HepG2 (cell line): ENCODE data around the gene AARS1. TPM values are rescaled to one million over a fixed set of nuclear protein-coding genes. Genes with fewer than 3 reads are reported as not detected.

ENCODE experiments used
- GZF1 ChIP-seq: sonication (generic); formaldehyde crosslinking; IDR thresholded peaks from 2 replicates; pipeline ENCODE4 v1.5.1; 2020; ENCODE audit warnings: mild to moderate bottlenecking, missing genetic modification reagents
- KAT2B ChIP-seq: fragments of 150-350 bp; IDR thresholded peaks from 2 replicates; pipeline ENCODE4 v1.6.1; 2014; ENCODE audit warnings: low read depth, low read length, borderline replicate concordance
- KLF16 ChIP-seq, 2 experiments: sonication (generic) in 1 of 2; formaldehyde crosslinking in 1 of 2; IDR thresholded peaks; 2 replicates each; pipeline versions ENCODE4 v1.6.1 to v1.8.0; 2016 to 2023; ENCODE audit warnings: missing genetic modification reagents in 2 of 2, missing compliant biosample characterization in 1 of 2
- MIXL1 ChIP-seq: IDR thresholded peaks from 2 replicates; pipeline ENCODE4 v1.6.1; 2016
- NFRKB ChIP-seq: fragments of 450-650 bp; IDR thresholded peaks from 2 replicates; pipeline ENCODE4 v1.6.1; 2017
- RCOR2 ChIP-seq: IDR thresholded peaks from 2 replicates; pipeline ENCODE4 v1.6.1; 2016; ENCODE audit warnings: missing biosample characterization, missing genetic modification reagents
- TCF7 ChIP-seq: sonication (generic); IDR thresholded peaks from 2 replicates; pipeline ENCODE4 v1.6.1; 2016; ENCODE audit warnings: antibody characterized with exemption, low read depth
- ZFP1 ChIP-seq: IDR thresholded peaks from 2 replicates; pipeline ENCODE4 v1.6.1; 2016
- ZNF160 ChIP-seq: sonication (generic); formaldehyde crosslinking; IDR thresholded peaks from 2 replicates; pipeline ENCODE4 v1.8.0; 2022; ENCODE audit warnings: mild to moderate bottlenecking, inconsistent platforms, missing genetic modification reagents
- ZNF34 ChIP-seq: sonication (generic); formaldehyde crosslinking; IDR thresholded peaks from 2 replicates; pipeline ENCODE4 v1.4.0; 2020; ENCODE audit warnings: mild to moderate bottlenecking, missing genetic modification reagents, borderline replicate concordance
- ZNF550 ChIP-seq: sonication (generic); formaldehyde crosslinking; IDR thresholded peaks from 2 replicates; pipeline ENCODE4 v1.4.0; 2020; ENCODE audit warnings: mild to moderate bottlenecking, missing genetic modification reagents, borderline replicate concordance
- ZNF562 ChIP-seq: sonication (generic); formaldehyde crosslinking; IDR thresholded peaks from 2 replicates; pipeline ENCODE4 v1.8.0; 2022; ENCODE audit warnings: missing genetic modification reagents, borderline replicate concordance
- ZNF644 ChIP-seq: IDR thresholded peaks from 2 replicates; pipeline ENCODE4 v1.6.1; 2016; ENCODE audit warnings: low read depth
- polyA plus RNA-seq, 8 experiments: library from polyadenylated mRNA; depleted of rRNA in 3 of 8; stranded (reverse) in 7 of 8; unstranded in 1 of 8; fragments of >200 nt; fragmentation: Illumina TruSeq in 4 of 8; extraction: Trizol in 4 of 8; gene quantifications; 2 replicates each; pipeline versions ENCODE4 v1.2.1 to v1.2.3, GENCODE V29; 2011 to 2016; ENCODE audit warnings: low read depth in 4 of 8, missing spikeins in 1 of 8, mixed read lengths in 1 of 8; ENCODE audit not compliant: insufficient read depth in 1 of 8
- total RNA-seq, 5 experiments: library from RNA; depleted of rRNA; stranded (reverse); fragments of >200 nt; fragmentation: Illumina TruSeq; extraction: Trizol; gene quantifications; 2 replicates each; pipeline ENCODE4 v1.2.3, GENCODE V29; 2016; ENCODE audit warnings: low read depth in 1 of 5
- TF ChIP-seq, protein P1 (sequence below): sonication (generic); formaldehyde crosslinking; IDR thresholded peaks from one replicate; pipeline ENCODE4 v1.5.1; 2020; ENCODE audit warnings: mild to moderate bottlenecking, missing genetic modification reagents; ENCODE audit errors: not compliant biosample characterization
- TF ChIP-seq, protein P2 (sequence below): sonication (generic); formaldehyde crosslinking; IDR thresholded peaks from 2 replicates; pipeline ENCODE4 v1.9.0; 2022; ENCODE audit warnings: low read depth, missing genetic modification reagents
- TF ChIP-seq, protein P3 (sequence below): sonication (generic); formaldehyde crosslinking; IDR thresholded peaks from 2 replicates; pipeline ENCODE4 v1.4.0; 2020; ENCODE audit warnings: low read depth, mild to moderate bottlenecking, missing genetic modification reagents
- TF ChIP-seq, protein P4 (sequence below): sonication (generic); formaldehyde crosslinking; IDR thresholded peaks from 2 replicates; pipeline ENCODE4 v1.4.0; 2020; ENCODE audit warnings: missing genetic modification reagents

AARS1 gene
- total and polyA plus RNA-seq, 2 of the 13 experiments (the other 11 are each of a cell fraction or from before 2014, with no cell fraction given), result 107 to 132 TPM

DNA sequence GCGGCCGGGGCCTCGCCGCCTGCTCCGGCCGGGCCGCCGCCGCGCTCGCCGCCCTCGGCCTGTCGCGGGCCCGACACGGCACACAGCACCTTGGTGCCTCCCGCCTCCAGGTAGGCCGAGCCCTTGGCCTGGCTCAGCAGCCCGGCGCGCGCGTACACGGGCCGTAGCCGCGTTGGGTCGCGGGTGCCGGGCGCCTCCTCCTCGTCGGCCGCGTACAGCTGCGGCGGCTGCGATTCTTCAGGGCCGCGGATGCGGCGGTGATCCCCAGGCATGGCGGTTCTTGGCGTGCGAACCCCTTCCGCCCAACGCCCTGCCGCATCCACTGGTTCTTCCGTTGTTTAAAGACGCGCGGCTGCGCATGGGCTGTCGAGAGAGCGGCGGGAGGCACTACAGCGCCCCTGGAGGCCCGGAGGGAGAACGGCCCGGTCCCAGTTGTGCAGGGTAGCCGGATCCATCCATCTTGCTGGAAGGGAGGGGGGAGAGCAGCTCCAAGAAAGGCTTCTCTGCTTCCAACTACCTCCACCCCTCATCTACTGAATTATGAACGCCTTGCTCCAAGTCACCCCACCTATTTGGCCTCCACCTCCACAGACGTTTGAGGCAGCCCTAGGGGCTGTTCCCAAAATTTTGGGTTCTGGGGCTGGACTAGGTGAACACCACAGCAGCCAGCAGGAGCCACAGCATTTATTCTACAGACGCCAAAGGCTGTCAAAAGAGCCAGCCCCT, 37.5 kb downstream of the AARS1 start, which contains the start of gene EXOSC6 (continued):
- TF ChIP-seq, protein P1, sequence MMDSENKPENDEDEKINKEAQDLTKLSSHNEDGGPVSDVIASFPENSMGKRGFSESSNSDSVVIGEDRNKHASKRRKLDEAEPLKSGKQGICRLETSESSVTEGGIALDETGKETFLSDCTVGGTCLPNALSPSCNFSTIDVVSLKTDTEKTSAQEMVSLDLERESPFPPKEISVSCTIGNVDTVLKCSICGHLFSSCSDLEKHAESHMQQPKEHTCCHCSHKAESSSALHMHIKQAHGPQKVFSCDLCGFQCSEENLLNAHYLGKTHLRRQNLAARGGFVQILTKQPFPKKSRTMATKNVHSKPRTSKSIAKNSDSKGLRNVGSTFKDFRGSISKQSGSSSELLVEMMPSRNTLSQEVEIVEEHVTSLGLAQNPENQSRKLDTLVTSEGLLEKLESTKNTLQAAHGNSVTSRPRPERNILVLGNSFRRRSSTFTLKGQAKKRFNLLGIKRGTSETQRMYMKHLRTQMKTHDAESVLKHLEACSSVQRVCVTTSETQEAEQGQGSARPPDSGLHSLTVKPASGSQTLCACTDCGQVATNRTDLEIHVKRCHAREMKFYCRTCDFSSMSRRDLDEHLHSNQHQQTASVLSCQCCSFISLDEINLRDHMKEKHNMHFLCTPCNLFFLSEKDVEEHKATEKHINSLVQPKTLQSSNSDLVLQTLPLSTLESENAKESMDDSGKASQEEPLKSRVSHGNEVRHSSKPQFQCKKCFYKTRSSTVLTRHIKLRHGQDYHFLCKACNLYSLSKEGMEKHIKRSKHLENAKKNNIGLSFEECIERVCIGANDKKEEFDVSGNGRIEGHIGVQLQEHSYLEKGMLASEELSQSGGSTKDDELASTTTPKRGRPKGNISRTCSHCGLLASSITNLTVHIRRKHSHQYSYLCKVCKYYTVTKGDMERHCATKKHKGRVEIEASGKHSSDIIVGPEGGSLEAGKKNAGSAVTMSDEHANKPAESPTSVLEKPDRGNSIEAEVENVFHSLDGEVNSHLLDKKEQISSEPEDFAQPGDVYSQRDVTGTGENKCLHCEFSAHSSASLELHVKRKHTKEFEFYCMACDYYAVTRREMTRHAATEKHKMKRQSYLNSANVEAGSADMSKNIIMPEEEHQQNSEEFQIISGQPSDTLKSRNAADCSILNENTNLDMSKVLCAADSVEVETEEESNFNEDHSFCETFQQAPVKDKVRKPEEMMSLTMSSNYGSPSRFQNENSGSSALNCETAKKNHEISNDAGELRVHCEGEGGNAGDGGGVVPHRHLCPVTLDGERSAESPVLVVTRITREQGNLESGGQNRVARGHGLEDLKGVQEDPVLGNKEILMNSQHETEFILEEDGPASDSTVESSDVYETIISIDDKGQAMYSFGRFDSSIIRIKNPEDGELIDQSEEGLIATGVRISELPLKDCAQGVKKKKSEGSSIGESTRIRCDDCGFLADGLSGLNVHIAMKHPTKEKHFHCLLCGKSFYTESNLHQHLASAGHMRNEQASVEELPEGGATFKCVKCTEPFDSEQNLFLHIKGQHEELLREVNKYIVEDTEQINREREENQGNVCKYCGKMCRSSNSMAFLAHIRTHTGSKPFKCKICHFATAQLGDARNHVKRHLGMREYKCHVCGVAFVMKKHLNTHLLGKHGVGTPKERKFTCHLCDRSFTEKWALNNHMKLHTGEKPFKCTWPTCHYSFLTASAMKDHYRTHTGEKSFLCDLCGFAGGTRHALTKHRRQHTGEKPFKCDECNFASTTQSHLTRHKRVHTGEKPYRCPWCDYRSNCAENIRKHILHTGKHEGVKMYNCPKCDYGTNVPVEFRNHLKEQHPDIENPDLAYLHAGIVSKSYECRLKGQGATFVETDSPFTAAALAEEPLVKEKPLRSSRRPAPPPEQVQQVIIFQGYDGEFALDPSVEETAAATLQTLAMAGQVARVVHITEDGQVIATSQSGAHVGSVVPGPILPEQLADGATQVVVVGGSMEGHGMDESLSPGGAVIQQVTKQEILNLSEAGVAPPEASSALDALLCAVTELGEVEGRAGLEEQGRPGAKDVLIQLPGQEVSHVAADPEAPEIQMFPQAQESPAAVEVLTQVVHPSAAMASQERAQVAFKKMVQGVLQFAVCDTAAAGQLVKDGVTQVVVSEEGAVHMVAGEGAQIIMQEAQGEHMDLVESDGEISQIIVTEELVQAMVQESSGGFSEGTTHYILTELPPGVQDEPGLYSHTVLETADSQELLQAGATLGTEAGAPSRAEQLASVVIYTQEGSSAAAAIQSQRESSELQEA, result peak; percentile 24
- TF ChIP-seq TCF7, result no peak
- no peak for TF ChIP-seq KAT2B
- TF ChIP-seq ZNF160, result peak; percentile 93
- TF ChIP-seq, protein P2, sequence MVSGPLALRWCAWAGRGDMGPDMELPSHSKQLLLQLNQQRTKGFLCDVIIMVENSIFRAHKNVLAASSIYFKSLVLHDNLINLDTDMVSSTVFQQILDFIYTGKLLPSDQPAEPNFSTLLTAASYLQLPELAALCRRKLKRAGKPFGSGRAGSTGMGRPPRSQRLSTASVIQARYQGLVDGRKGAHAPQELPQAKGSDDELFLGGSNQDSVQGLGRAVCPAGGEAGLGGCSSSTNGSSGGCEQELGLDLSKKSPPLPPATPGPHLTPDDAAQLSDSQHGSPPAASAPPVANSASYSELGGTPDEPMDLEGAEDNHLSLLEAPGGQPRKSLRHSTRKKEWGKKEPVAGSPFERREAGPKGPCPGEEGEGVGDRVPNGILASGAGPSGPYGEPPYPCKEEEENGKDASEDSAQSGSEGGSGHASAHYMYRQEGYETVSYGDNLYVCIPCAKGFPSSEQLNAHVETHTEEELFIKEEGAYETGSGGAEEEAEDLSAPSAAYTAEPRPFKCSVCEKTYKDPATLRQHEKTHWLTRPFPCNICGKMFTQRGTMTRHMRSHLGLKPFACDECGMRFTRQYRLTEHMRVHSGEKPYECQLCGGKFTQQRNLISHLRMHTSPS, result peak; percentile 39
- no peak for TF ChIP-seq NFRKB
- TF ChIP-seq, protein P3, sequence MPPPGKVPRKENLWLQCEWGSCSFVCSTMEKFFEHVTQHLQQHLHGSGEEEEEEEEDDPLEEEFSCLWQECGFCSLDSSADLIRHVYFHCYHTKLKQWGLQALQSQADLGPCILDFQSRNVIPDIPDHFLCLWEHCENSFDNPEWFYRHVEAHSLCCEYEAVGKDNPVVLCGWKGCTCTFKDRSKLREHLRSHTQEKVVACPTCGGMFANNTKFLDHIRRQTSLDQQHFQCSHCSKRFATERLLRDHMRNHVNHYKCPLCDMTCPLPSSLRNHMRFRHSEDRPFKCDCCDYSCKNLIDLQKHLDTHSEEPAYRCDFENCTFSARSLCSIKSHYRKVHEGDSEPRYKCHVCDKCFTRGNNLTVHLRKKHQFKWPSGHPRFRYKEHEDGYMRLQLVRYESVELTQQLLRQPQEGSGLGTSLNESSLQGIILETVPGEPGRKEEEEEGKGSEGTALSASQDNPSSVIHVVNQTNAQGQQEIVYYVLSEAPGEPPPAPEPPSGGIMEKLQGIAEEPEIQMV (CRISPR knock-in tag), result peak; percentile 47; the same call in 1 of the 2 replicates
- peak; percentile 92; the same call in 1 of the 2 replicates for TF ChIP-seq ZNF562
- peak; percentile 94; the same call in 1 of the 2 replicates for TF ChIP-seq ZNF34 (CRISPR knock-in tag)
- TF ChIP-seq MIXL1, result peak; percentile 82
- no peak for TF ChIP-seq ZNF550 (CRISPR knock-in tag)
- TF ChIP-seq, protein P4, sequence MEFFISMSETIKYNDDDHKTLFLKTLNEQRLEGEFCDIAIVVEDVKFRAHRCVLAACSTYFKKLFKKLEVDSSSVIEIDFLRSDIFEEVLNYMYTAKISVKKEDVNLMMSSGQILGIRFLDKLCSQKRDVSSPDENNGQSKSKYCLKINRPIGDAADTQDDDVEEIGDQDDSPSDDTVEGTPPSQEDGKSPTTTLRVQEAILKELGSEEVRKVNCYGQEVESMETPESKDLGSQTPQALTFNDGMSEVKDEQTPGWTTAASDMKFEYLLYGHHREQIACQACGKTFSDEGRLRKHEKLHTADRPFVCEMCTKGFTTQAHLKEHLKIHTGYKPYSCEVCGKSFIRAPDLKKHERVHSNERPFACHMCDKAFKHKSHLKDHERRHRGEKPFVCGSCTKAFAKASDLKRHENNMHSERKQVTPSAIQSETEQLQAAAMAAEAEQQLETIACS, result no peak
- 0 out of 2 replicates have a peak, but pooled peaks have one; percentile 57 for TF ChIP-seq ZNF644
- TF ChIP-seq ZFP1 (CRISPR knock-in tag), result peak; percentile 87
- TF ChIP-seq KLF16 (CRISPR knock-in tag; IDR thresholded peaks at IDR 0.05), result peak in 1 of 2 experiments; percentile 93; a peak in 2 of 4 replicates
- no peak for TF ChIP-seq RCOR2 (CRISPR knock-in tag)
- no peak for TF ChIP-seq GZF1 (CRISPR knock-in tag)
